ENCODE data around the gene FAM227B.
"Not testable (repeated sequence)": the region's sequence is repeated elsewhere in the genome, so short reads cannot be mapped to it uniquely, and the experiment has no call there.

FAM227B gene

DNA sequence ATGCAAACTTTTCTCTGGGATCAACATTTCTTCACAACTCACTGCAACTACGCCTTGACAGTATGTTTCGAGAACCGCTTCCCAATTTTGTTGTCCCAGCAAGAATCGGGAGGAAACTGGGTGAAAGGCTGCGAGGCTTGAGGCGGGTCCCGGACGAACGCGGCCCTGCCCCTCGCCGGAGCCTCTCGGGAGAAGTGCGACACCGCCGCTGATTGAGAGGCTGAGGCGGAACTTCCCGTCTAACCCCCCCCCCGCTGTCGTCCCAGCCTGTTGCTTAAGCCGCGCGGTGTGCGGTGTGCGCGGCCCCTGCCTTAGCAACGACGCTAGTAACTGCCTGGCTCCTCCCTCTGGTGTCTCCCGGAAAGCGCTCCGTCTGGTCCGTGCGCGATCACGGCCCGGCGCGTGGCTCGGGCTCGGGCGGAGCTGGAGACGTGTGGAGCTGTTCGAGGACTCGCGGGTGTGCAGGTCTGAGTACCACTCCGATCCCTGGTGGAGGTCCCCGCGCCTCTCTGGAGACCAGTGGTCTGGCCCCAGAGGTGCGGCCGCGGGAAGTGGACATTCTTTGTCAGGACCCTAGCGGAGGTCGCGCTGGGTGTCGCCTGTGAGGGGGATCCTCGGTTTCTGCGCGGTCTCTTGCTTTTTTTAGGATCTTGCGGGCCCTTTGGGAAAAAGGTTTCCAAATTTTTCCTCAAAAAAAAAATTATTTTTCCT lies at the start of gene FAM227B, which contains the start of gene DTWD1:
Gene FAM227B, minus strand, starts transcription at position 161 of the 711 bp plus-strand sequence. CDS start 5,647 bp downstream, outside the sequence.
Gene DTWD1, plus strand, starts transcription at position 391 of the 711 bp plus-strand sequence. CDS start 4,120 bp downstream, outside the sequence.
- peak; percentile 87 to 89 for DNase-seq

GRCh38 chr15:49669288-49669687 lies 48.7 kb upstream of the FAM227B start:
- no peak for DNase-seq

DNA sequence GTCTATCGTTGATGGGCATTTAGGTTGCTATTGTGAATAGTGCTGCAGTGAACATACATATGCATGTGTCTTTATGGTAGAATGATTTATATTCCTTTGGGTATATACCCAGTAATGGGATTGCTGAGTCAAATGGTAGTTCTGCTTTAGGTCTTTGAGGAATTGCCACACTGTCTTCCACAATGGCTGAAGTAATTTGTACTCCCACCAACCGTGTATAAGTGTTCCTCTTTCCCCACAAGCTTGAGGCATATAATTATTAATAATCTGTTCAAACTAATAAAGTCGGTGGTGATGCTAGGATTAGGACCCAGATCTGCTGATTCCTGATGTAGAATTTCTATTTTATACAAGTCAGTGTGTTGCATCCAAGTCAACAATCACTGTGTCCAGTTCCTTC lies 45.9 kb upstream of the FAM227B start:
- not testable (repeated sequence) for DNase-seq

DNA sequence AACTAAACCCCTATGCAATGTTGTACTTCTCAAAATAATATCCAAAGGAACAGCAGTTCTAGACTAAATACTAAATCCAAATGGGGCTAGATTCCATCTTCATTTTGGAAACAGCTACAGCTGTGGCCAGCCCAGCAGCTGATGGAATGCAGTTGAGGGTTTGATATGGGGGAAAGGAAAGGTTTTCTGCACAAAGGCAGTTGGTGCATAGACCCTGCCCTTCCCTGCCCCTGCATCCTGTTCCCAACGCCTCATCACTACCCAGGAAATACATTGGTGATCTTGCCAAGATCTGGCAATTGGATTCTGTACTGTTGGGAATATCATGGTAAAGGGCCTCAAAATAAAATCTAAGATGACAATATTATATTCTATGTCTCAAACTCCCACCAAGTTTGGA lies 44.1 kb upstream of the FAM227B start:
- DNase-seq, result no peak

GRCh38 chr15:49656734-49657133 lies 36.1 kb upstream of the FAM227B start:
- DNase-seq, result no peak

GRCh38 chr15:49652922-49653321 lies 32.3 kb upstream of the FAM227B start:
- no peak for DNase-seq

GRCh38 chr15:49650676-49651075 lies 30.1 kb upstream of the FAM227B start:
- DNase-seq, result no peak

DNA sequence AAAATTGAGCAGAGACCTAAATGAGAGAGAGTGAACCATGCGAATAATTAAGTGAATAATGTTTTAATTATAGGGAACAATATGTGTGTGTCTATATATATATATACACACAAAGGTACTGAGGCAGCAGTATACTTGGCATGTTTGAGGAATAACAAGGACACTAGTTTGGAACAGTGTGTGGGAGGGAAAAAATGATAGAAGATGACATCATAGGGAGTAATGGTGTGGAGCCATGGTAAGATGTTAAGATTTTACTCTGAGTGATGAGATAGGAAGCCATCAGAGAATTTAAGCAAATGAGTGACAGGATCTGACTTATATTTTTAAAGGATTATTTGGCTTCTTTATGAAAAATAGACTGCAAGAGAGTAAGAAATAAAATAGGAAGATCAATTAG lies 29.4 kb upstream of the FAM227B start:
- DNase-seq, result no peak

DNA sequence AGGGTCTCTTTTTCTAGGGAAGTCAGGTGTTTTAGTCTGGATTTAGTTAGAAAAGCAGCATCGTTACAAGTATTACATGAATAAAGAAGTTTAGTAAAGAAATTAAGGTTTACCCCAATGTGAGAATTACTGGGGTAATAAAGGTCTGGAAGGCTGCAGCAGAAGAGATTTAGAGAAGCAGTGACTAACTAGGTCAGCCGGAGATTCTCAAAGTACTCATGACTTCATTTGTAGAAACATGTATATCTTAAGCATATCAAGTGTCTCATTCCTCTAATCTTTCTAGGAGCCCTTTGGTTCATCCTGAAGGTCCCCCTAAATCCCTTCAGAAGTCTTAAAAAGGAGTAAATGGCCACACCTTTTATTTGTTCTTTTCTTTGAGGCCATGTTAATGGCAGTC lies 26.3 kb upstream of the FAM227B start:
- no peak for DNase-seq

- no peak for DNase-seq
Observed at GRCh38 chr15:49645941-49646340, 25.3 kb upstream of the FAM227B start.

- no peak for DNase-seq
Observed at GRCh38 chr15:49645277-49645676, 24.7 kb upstream of the FAM227B start.

DNA sequence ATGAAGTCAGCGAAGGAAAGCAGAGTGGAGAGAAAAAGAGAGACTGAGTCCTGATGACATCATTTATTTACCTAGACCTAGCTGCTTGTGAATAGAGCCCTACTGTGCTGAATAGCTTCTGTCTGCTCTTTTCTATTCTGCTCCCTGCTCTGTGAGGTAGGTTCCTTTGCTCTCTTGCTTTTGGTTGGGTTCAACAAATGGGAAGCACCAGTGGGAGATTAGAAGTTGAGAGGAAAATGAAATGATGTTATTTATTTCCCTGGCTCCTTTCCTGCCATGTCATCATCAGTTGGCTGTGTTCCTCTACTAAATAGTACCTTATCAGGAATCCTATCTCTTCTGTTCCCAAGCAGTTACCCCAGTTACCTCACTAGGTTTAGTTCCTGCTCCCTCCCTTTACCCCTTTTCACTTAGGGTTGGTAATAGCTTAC lies 23.8 kb upstream of the FAM227B start:
- DNase-seq, result no peak

DNA sequence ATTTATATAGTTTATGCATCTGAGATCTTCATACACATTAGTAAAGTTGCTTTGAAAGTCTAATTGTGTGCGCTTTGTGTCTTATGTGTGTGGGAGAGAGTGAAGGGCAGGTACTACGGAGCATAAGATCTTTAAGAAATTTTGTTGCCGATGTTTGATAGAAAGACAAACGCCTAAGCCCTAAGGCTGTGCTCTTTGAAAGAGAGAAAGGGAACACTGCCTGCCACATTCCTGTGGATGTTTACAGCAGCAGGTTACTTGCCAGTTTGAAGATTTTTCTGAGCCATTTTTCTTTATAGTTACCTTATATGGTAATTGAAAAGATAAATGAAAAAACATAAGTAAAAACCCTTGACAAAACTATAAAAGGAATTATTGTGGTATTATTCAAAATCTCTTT lies 17.2 kb upstream of the FAM227B start:
- no peak for DNase-seq

GRCh38 chr15:49628379-49628778 lies 7.8 kb upstream of the FAM227B start:
- DNase-seq, result no peak

GRCh38 chr15:49627407-49627877 lies 6.8 kb upstream of the FAM227B start:
- no peak for DNase-seq

DNA sequence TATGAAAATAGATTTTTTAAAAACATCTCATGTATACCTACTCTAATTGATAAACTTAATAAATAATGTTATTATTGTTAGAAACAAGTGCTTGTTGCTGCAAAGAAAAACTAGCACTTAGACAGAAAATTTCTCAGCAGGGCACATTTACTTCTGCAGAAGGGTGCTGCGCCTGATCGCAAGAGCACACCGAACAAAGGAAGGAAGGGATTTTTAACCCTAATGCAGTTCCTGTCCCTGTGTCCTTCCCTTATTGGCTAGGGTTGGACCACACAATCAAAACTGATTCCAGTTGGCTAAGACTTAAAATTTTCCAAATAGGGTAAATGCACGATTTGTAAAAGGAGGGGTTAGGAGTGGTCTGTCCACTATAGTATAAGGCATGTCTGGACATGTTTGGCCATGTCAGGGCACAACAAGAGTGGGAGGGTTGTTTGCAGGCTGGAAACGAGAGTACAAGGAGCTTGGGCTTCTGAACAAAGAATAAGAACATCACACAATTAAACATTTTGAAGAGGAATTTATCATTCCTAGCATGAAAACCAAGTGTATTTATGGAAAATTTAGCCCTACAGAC lies 4.9 kb upstream of the FAM227B start:
- no peak for DNase-seq

- DNase-seq, result no peak
Observed at GRCh38 chr15:49624056-49624455, 3.4 kb upstream of the FAM227B start.

DNA sequence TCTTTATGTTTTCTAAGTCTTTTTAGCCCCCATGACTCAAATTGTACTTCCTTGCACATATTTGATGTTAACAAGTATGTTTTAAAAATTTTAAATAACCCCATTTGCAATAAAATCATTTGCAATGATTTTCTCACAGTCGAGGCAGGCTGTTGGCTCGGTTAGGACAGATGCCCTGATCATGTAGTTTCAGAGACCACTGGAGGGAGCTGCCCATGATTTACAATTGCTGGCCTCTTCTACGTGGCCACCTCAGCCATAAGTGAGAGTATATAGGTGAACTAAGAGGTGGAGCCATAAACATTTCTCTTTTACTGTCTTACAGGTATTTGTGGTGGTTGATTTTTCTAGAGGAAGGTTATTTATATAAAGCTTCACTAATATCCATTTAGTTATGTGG lies 1.9 kb upstream of the FAM227B start:
- DNase-seq, result no peak

DNA sequence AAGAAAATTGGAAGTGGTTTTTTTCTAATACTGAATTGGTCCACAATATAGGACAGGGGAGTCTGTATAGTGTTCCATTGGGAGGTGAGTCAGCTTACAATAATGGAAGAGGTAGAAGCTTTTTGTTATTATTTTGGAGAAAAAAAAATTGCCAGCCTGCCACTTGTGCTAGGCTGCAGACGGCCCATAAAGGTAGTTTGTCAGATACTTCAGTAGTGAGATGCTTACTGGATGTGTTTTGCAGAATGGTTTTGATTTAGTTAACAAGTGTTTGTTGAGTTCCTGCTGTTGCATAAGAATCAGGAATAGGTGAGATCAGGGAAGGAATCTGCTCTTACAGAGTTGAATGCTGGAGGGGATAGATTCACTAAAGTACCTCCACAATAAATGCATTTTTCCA lies 1.3 kb upstream of the FAM227B start:
- no peak for DNase-seq

- no peak for DNase-seq
Observed at GRCh38 chr15:49621401-49621811, 788 bp upstream of the FAM227B start.

GRCh38 chr15:49620199-49620598 lies 419 bp downstream of the FAM227B start:
- DNase-seq, result no peak

GRCh38 chr15:49619226-49619625 lies 1.4 kb downstream of the FAM227B start:
- no peak for DNase-seq

GRCh38 chr15:49612240-49612639 lies 8.4 kb downstream of the FAM227B start:
- not testable (repeated sequence) for DNase-seq

DNA sequence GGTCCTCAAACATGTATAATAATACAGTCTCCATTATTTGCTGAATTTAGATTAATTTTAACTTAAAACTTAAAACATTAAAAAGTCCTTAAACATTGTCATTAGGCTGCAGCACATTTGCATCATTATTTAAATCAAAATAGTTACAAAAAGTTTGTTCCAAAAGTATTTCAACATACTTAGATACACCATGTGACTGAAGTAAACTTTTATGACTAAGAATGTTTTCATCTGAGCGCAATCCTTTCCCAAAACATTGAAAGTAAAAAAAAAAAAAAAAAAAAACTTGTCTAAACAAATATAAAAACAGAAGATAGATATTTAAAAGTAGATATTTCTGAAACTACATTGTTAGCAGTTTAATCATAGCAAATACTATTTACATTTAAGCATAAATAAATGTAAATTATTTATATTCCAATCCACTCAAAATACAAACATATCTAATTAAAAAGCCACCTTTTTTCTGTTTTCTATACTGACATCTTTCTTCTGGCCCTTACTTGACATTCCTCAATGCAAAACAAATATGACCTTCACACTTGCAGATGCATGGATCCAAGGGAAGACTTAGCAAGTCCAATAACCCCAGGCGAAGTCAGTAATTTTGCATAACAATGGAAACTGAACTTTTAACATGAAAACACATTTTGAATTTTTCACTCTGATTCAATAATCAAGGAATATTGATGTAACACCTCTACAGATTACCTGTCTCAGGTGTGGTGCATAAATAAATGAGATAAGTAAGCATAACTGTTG lies 10.3 kb downstream of the FAM227B start:
- DNase-seq, result no peak
